H9 (cell line): ENCODE results near the gene CADM1. TPM values are rescaled to one million over a fixed set of nuclear protein-coding genes. Genes with fewer than 3 reads are reported as not detected.

Experiments
- DNase-seq: peaks from one replicate; pipeline ENCODE4 v3.0.0-alpha.2; 2017
- H2AFZ ChIP-seq: one replicate; pipeline ENCODE4 v1.6.1; 2013; ENCODE audit warnings: mild to moderate bottlenecking, low read length, control low read depth, moderate library complexity
- H2AK5ac ChIP-seq: 2 replicates; pipeline ENCODE4 v1.6.1; 2013; ENCODE audit warnings: low read length, control low read depth, mixed read lengths; ENCODE audit not compliant: insufficient read length
- H2BK120ac ChIP-seq: one replicate; pipeline ENCODE4 v1.6.1; 2013; ENCODE audit warnings: low read depth, mild to moderate bottlenecking, low read length, control low read depth, inconsistent platforms; ENCODE audit not compliant: poor library complexity, severe bottlenecking
- H2BK12ac ChIP-seq: 2 replicates; pipeline ENCODE4 v1.6.1; 2013; ENCODE audit warnings: low read length, control low read depth, mixed read lengths, low read depth; ENCODE audit not compliant: insufficient read length
- H2BK15ac ChIP-seq: 2 replicates; pipeline ENCODE4 v1.6.1; 2013; ENCODE audit warnings: low read depth, low read length, control low read depth
- H2BK20ac ChIP-seq: one replicate; pipeline ENCODE4 v1.6.1; 2013; ENCODE audit warnings: low read depth, mild to moderate bottlenecking, low read length, control low read depth, inconsistent platforms; ENCODE audit not compliant: poor library complexity, severe bottlenecking
- H2BK5ac ChIP-seq: 2 replicates; pipeline ENCODE4 v1.6.1; 2013; ENCODE audit warnings: low read length, control low read depth, mixed read lengths; ENCODE audit not compliant: insufficient read length
- H3K14ac ChIP-seq: 2 replicates; pipeline ENCODE4 v1.6.1; 2013; ENCODE audit warnings: low read length, control low read depth; ENCODE audit not compliant: insufficient read depth
- H3K18ac ChIP-seq: 2 replicates; pipeline ENCODE4 v1.6.1; 2013; ENCODE audit warnings: low read depth, mild to moderate bottlenecking, mixed read lengths, low read length, control low read depth; ENCODE audit not compliant: insufficient read length
- H3K23ac ChIP-seq: 2 replicates; pipeline ENCODE4 v1.6.1; 2013; ENCODE audit warnings: low read length, control low read depth, mixed read lengths, low read depth; ENCODE audit not compliant: insufficient read length
- H3K23me2 ChIP-seq: 2 replicates; pipeline ENCODE4 v1.6.1; 2013; ENCODE audit warnings: low read depth, mild to moderate bottlenecking, mixed read lengths, low read length, control low read depth; ENCODE audit not compliant: insufficient read length, poor library complexity, severe bottlenecking
- H3K27ac ChIP-seq: 2 replicates; pipeline ENCODE4 v1.5.1; 2013; ENCODE audit warnings: low read length, control low read depth, mixed read lengths, low read depth; ENCODE audit not compliant: insufficient read length
- H3K27me3 ChIP-seq: 2 replicates; pipeline ENCODE4 v1.6.1; 2013; ENCODE audit warnings: low read length, control low read depth, inconsistent platforms; ENCODE audit not compliant: insufficient read depth
- H3K4ac ChIP-seq: 2 replicates; pipeline ENCODE4 v1.6.1; 2013; ENCODE audit warnings: low read depth, mild to moderate bottlenecking, control low read depth, inconsistent platforms, low read length, moderate library complexity
- H3K4me1 ChIP-seq: 2 replicates; pipeline ENCODE4 v1.6.1; 2013; ENCODE audit warnings: low read length, control low read depth, inconsistent platforms; ENCODE audit not compliant: insufficient read depth
- H3K4me2 ChIP-seq: 2 replicates; pipeline ENCODE4 v1.6.1; 2013; ENCODE audit warnings: low read length, control low read depth, mixed read lengths; ENCODE audit not compliant: insufficient read length, insufficient read depth
- H3K56ac ChIP-seq: 2 replicates; pipeline ENCODE4 v1.6.1; 2013; ENCODE audit warnings: low read depth, mild to moderate bottlenecking, mixed read lengths, low read length, control low read depth; ENCODE audit not compliant: insufficient read length
- H3K79me1 ChIP-seq: 2 replicates; pipeline ENCODE4 v1.6.1; 2013; ENCODE audit warnings: low read depth, mild to moderate bottlenecking, moderate library complexity, low read length, control low read depth, inconsistent platforms; ENCODE audit not compliant: insufficient read depth, poor library complexity, severe bottlenecking
- H3K79me2 ChIP-seq: 2 replicates; pipeline ENCODE4 v1.6.1; 2013; ENCODE audit warnings: low read length, control low read depth, inconsistent platforms; ENCODE audit not compliant: insufficient read depth
- H3K9ac ChIP-seq: 2 replicates; pipeline ENCODE4 v1.6.1; 2013; ENCODE audit warnings: low read length, control low read depth, mixed read lengths; ENCODE audit not compliant: insufficient read length; ENCODE audit errors: extremely low read depth
- H3K9me3 ChIP-seq: one replicate; pipeline ENCODE4 v1.6.1; 2013; ENCODE audit warnings: low read depth, low read length, inconsistent platforms; ENCODE audit not compliant: control insufficient read depth
- H3T11ph ChIP-seq: one replicate; pipeline ENCODE4 v1.6.1; 2013; ENCODE audit warnings: mild to moderate bottlenecking, low read length, control low read depth, inconsistent platforms
- H4K20me1 ChIP-seq: one replicate; pipeline ENCODE4 v1.6.1; 2013; ENCODE audit not compliant: control insufficient read depth, insufficient read length, insufficient read depth
- H4K5ac ChIP-seq: 2 replicates; pipeline ENCODE4 v1.6.1; 2013; ENCODE audit warnings: low read depth, mild to moderate bottlenecking, mixed read lengths, low read length, control low read depth; ENCODE audit not compliant: insufficient read length
- H4K8ac ChIP-seq: replicated peaks from 2 replicates; pipeline ENCODE4 v1.6.1; 2013; ENCODE audit warnings: low read length, control low read depth, mixed read lengths, low read depth; ENCODE audit not compliant: insufficient read length
- H4K91ac ChIP-seq: 2 replicates; pipeline ENCODE4 v1.6.1; 2013; ENCODE audit warnings: low read depth, mild to moderate bottlenecking, moderate library complexity, mixed read lengths, low read length, control low read depth; ENCODE audit not compliant: insufficient read length
- H3K27ac Mint-ChIP-seq, 3 experiments: 2 replicates in 2 of 3; 3 replicates in 1 of 3; pipeline ENCODE4 v1.8.0; 2020 to 2021; ENCODE audit warnings: mixed read lengths in 3 of 3, mild to moderate bottlenecking in 1 of 3, moderate library complexity in 1 of 3
- H3K27me3 Mint-ChIP-seq: 2 replicates; pipeline ENCODE4 v1.8.0; 2021; ENCODE audit warnings: low read depth, mild to moderate bottlenecking, moderate library complexity, mixed read lengths
- H3K36me3 Mint-ChIP-seq, 3 experiments: 2 replicates in 2 of 3; 3 replicates in 1 of 3; pipeline ENCODE4 v1.8.0; 2020 to 2021; ENCODE audit warnings: low read depth in 3 of 3, mixed read lengths in 3 of 3; ENCODE audit not compliant: insufficient read depth in 1 of 3
- H3K4me1 Mint-ChIP-seq, 2 experiments: 2 replicates each; pipeline ENCODE4 v1.8.0; 2020; ENCODE audit warnings: mixed read lengths in 2 of 2
- H3K4me3 Mint-ChIP-seq, 2 experiments: 2 replicates in 1 of 2; 3 replicates in 1 of 2; pipeline ENCODE4 v1.8.0; 2020 to 2021; ENCODE audit warnings: mild to moderate bottlenecking in 2 of 2, mixed read lengths in 2 of 2, moderate library complexity in 1 of 2
- H3K9me3 Mint-ChIP-seq, 2 experiments: 2 replicates in 1 of 2; 3 replicates in 1 of 2; pipeline ENCODE4 v1.8.0; 2020; ENCODE audit warnings: mild to moderate bottlenecking in 2 of 2, mixed read lengths in 2 of 2, moderate library complexity in 1 of 2
- total RNA-seq: library from RNA; stranded (reverse); gene quantifications from 2 replicates; pipeline ENCODE4 v1.2.1, GENCODE V29; 2021
- TF ChIP-seq, protein P1 (sequence below): fragments of 200-600 bp; sonication (generic); conservative IDR thresholded peaks from 3 replicates; pipeline ENCODE4 v1.8.0; 2021; ENCODE audit warnings: antibody characterized with exemption, mild to moderate bottlenecking

The CADM1 gene
- total RNA-seq, 1 experiment from 2014 or later, result 11.9 TPM

DNA sequence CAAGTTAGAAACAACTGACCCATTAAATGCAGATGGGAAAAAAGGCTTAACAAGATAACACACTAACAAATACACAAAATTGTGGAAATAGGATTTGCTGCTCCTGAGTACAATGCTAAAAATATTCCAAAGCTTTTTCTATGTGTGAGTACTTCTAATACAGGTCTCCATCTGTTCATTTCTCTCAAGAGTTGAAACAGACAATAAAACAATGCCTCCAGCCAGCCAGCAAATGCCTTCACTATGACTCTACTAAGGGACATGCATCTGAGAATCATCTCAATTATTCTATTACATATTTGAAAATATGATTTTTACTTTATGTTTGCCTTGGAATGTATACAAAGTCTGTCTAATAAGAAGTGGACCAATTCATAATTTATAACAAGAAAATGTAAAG is 119.0 kb downstream of the CADM1 start:
- H3K79me1 ChIP-seq, result no peaks in the 10 kb centered on the region
- no peaks in the 10 kb centered on the region for H3K36me3 Mint-ChIP-seq
- H3K27me3 Mint-ChIP-seq, result peaks cover 97% of the 10 kb centered on the region
- no peak overlapping the region for H3K4ac ChIP-seq
- H3K56ac ChIP-seq, result no peak overlapping the region
- peaks cover 15 to 29% of the 10 kb centered on the region in 2 experiments for H3K4me1 Mint-ChIP-seq
- H3K27ac ChIP-seq, result no peak overlapping the region
- H2BK5ac ChIP-seq, result no peak overlapping the region
- peaks cover 53% of the 10 kb centered on the region for H3K27me3 ChIP-seq
- no peak overlapping the region for H2BK12ac ChIP-seq
- H3K18ac ChIP-seq, result no peak overlapping the region
- H3K9ac ChIP-seq, result no peak overlapping the region
- no peaks in the 10 kb centered on the region for H3K23me2 ChIP-seq
- no peak overlapping the region for H3K27ac Mint-ChIP-seq
- no peaks in the 10 kb centered on the region for H3K79me2 ChIP-seq
- TF ChIP-seq, protein P1, sequence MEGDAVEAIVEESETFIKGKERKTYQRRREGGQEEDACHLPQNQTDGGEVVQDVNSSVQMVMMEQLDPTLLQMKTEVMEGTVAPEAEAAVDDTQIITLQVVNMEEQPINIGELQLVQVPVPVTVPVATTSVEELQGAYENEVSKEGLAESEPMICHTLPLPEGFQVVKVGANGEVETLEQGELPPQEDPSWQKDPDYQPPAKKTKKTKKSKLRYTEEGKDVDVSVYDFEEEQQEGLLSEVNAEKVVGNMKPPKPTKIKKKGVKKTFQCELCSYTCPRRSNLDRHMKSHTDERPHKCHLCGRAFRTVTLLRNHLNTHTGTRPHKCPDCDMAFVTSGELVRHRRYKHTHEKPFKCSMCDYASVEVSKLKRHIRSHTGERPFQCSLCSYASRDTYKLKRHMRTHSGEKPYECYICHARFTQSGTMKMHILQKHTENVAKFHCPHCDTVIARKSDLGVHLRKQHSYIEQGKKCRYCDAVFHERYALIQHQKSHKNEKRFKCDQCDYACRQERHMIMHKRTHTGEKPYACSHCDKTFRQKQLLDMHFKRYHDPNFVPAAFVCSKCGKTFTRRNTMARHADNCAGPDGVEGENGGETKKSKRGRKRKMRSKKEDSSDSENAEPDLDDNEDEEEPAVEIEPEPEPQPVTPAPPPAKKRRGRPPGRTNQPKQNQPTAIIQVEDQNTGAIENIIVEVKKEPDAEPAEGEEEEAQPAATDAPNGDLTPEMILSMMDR, result no peak
- no peak overlapping the region for H2BK20ac ChIP-seq
- no peak overlapping the region for H3K23ac ChIP-seq
- no peak overlapping the region for H3T11ph ChIP-seq
- no peak overlapping the region for H3K14ac ChIP-seq
- H4K20me1 ChIP-seq, result no peaks in the 10 kb centered on the region
- H3K9me3 Mint-ChIP-seq, result no peaks in the 10 kb centered on the region
- no peaks in the 10 kb centered on the region for H3K4me1 ChIP-seq
- no peak overlapping the region for H2BK120ac ChIP-seq
- no peak overlapping the region for H4K8ac ChIP-seq
- H4K5ac ChIP-seq, result no peak overlapping the region
- H3K4me3 Mint-ChIP-seq, result no peak overlapping the region
- no peak for DNase-seq
- H2BK15ac ChIP-seq, result no peak overlapping the region
- no peak overlapping the region for H3K4me2 ChIP-seq
- H3K9me3 ChIP-seq, result no peaks in the 10 kb centered on the region
- no peak overlapping the region for H4K91ac ChIP-seq
- no peak overlapping the region for H2AFZ ChIP-seq
- no peak overlapping the region for H2AK5ac ChIP-seq
